SK-N-SH treated with all-trans-retinoic acid at 6 μM for 48 hours (cell line): ENCODE data around the gene OR4D1.

ENCODE experiments used
- ATAC-seq: fragments of 200-7000 bp; cut with Tn5 transposase; 3 replicates; pipeline ENCODE4 v1.9.1; 2020; ENCODE audit warnings: mild to moderate bottlenecking, moderate library complexity
- ARNTL ChIP-seq: fragments of 450-650 bp; formaldehyde crosslinking; IDR thresholded peaks from 2 replicates; pipeline ENCODE4 v1.5.0; 2020; ENCODE audit warnings: low read depth, mild to moderate bottlenecking, moderate library complexity, borderline replicate concordance
- BACH2 ChIP-seq: fragments of 250-450 bp; sonication (Bioruptor Pico); IDR thresholded peaks from 2 replicates; pipeline ENCODE4 v1.9.0; 2021; ENCODE audit warnings: mild to moderate bottlenecking, borderline replicate concordance
- CSDC2 ChIP-seq: fragments of 250-450 bp; sonication (Bioruptor Pico); IDR thresholded peaks from 2 replicates; pipeline ENCODE4 v1.5.0; 2020; ENCODE audit warnings: mild to moderate bottlenecking, moderate library complexity
- ESRRG ChIP-seq: fragments of 250-450 bp; sonication (Bioruptor Pico); IDR thresholded peaks from 2 replicates; pipeline ENCODE4 v1.6.1; 2021; ENCODE audit warnings: mild to moderate bottlenecking
- GLIS3 ChIP-seq: fragments of 250-450 bp; sonication (Bioruptor Pico); IDR thresholded peaks from 2 replicates; pipeline ENCODE4 v1.5.0; 2020; ENCODE audit warnings: mild to moderate bottlenecking, moderate library complexity
- ISL1 ChIP-seq: fragments of 250-450 bp; sonication (Bioruptor Pico); IDR thresholded peaks from 2 replicates; pipeline ENCODE4 v2.1.2; 2022; ENCODE audit warnings: mild to moderate bottlenecking, moderate library complexity
- OSR1 ChIP-seq: fragments of 250-450 bp; sonication (Bioruptor Pico); IDR thresholded peaks from 2 replicates; pipeline ENCODE4 v1.8.0; 2022; ENCODE audit warnings: moderate library complexity, mild to moderate bottlenecking, inconsistent platforms
- PATZ1 ChIP-seq: fragments of 250-450 bp; sonication (Bioruptor Pico); IDR thresholded peaks from 2 replicates; pipeline ENCODE4 v1.8.0; 2020; ENCODE audit warnings: mild to moderate bottlenecking, moderate library complexity, borderline replicate concordance
- POU6F1 ChIP-seq: fragments of 250-450 bp; sonication (Bioruptor Pico); IDR thresholded peaks from 2 replicates; pipeline ENCODE4 v1.8.0; 2021; ENCODE audit warnings: low read depth, mild to moderate bottlenecking, moderate library complexity, borderline replicate concordance
- PPARA ChIP-seq: fragments of 250-450 bp; sonication (Bioruptor Pico); IDR thresholded peaks from 2 replicates; pipeline ENCODE4 v1.5.0; 2020; ENCODE audit warnings: mild to moderate bottlenecking, borderline replicate concordance
- RARB ChIP-seq: fragments of 250-450 bp; sonication (Bioruptor Pico); IDR thresholded peaks from 2 replicates; pipeline ENCODE4 v1.8.0; 2021; ENCODE audit warnings: mild to moderate bottlenecking, moderate library complexity
- SNAI2 ChIP-seq: fragments of 250-450 bp; sonication (Bioruptor Pico); IDR thresholded peaks from 2 replicates; pipeline ENCODE4 v1.5.0; 2020; ENCODE audit warnings: mild to moderate bottlenecking, moderate library complexity
- TCF4 ChIP-seq: fragments of 250-450 bp; sonication (Bioruptor Pico); IDR thresholded peaks from 2 replicates; pipeline ENCODE4 v1.8.0; 2021; ENCODE audit warnings: mild to moderate bottlenecking, moderate library complexity, borderline replicate concordance
- TOX ChIP-seq: fragments of 250-450 bp; sonication (Bioruptor Pico); IDR thresholded peaks from 2 replicates; pipeline ENCODE4 v1.8.0; 2021; ENCODE audit warnings: mild to moderate bottlenecking, moderate library complexity, borderline replicate concordance
- TSHZ2 ChIP-seq: fragments of 250-450 bp; sonication (Bioruptor Pico); IDR thresholded peaks from 2 replicates; pipeline ENCODE4 v1.5.0; 2020; ENCODE audit warnings: mild to moderate bottlenecking, moderate library complexity
- ZFP3 ChIP-seq: fragments of 250-450 bp; sonication (Bioruptor Pico); IDR thresholded peaks from 2 replicates; pipeline ENCODE4 v1.5.0; 2020; ENCODE audit warnings: mild to moderate bottlenecking, moderate library complexity
- ZFP30 ChIP-seq: fragments of 450-650 bp; formaldehyde crosslinking; IDR thresholded peaks from 2 replicates; pipeline ENCODE4 v1.5.0; 2022; ENCODE audit warnings: mild to moderate bottlenecking, moderate library complexity
- ZNF565 ChIP-seq: fragments of 450-650 bp; formaldehyde crosslinking; conservative IDR thresholded peaks from 2 replicates; pipeline ENCODE4 v1.5.0; 2020; ENCODE audit warnings: low read depth, mild to moderate bottlenecking, moderate library complexity
- ZNF70 ChIP-seq: fragments of 450-650 bp; formaldehyde crosslinking; IDR thresholded peaks from 2 replicates; pipeline ENCODE4 v1.5.0; 2020; ENCODE audit warnings: mild to moderate bottlenecking, moderate library complexity
- ZNF8 ChIP-seq: fragments of 450-650 bp; formaldehyde crosslinking; IDR thresholded peaks from 2 replicates; pipeline ENCODE4 v1.5.0; 2020; ENCODE audit warnings: mild to moderate bottlenecking, moderate library complexity

Gene OR4D1

DNA sequence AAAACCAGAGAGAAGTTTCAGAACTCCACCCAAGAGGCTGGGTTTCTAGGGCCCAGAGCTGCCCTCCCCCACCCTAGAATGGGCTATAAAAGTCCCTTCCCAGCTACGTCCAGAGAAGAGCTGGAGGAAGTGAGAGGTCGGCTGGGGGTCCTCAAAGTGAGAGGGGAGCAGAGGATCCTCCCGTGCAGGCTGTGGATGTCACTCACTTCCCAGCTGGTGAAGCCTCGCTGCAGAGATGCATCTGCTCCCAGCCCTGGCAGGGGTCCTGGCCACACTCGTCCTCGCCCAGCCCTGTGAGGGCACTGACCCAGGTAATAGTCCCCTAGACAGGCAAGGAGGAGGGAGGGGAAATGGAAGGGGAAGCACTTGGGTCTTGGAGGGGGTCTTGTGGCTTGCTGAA, 44.4 kb downstream of the OR4D1 start, which contains the start of gene EPX:
Gene EPX, plus strand, starts transcription at position 115 of the 400 bp plus-strand sequence. Its CDS starts 121 bp downstream, at position 236.
- ATAC-seq, result no peak
- TF ChIP-seq ZNF565 (CRISPR knock-in tag) (no peak), RARB (CRISPR knock-in tag) (no peak), ARNTL (no peak), ESRRG (CRISPR knock-in tag) (no peak), PPARA (CRISPR knock-in tag) (no peak), OSR1 (CRISPR knock-in tag) (no peak), TSHZ2 (CRISPR knock-in tag) (no peak), ZFP3 (CRISPR knock-in tag) (no peak), TOX (no peak), ZFP30 (no peak), ZNF70 (CRISPR knock-in tag) (no peak), CSDC2 (no peak), TCF4 (no peak), ZNF8 (CRISPR knock-in tag) (no peak), POU6F1 (CRISPR knock-in tag) (no peak), ISL1 (CRISPR knock-in tag) (no peak), SNAI2 (CRISPR knock-in tag) (no peak), PATZ1 (CRISPR knock-in tag) (no peak)

- ATAC-seq, result no peak
- no peak for TF ChIP-seq PPARA (CRISPR knock-in tag)
- no peak for TF ChIP-seq ZNF70 (CRISPR knock-in tag)
- no peak for TF ChIP-seq ARNTL
- TF ChIP-seq POU6F1 (CRISPR knock-in tag), result no peak
- no peak for TF ChIP-seq TCF4
- no peak for TF ChIP-seq SNAI2 (CRISPR knock-in tag)
- TF ChIP-seq TSHZ2 (CRISPR knock-in tag), result no peak
- TF ChIP-seq RARB (CRISPR knock-in tag), result no peak
- TF ChIP-seq TOX, result no peak
- no peak for TF ChIP-seq BACH2
- TF ChIP-seq ZNF8 (CRISPR knock-in tag), result no peak
- no peak for TF ChIP-seq CSDC2
- TF ChIP-seq GLIS3 (CRISPR knock-in tag), result no peak
- no peak for TF ChIP-seq OSR1 (CRISPR knock-in tag)
Measured at GRCh38 chr17:58193641-58194255, 45.6 kb downstream of the OR4D1 start.
